DMS114 treated with DMSO at 0.1 percent for 48 hours (cell line): Measurements from ENCODE around the gene IL5RA.

Experiments
- DNase-seq: peaks from one replicate; lab custom pipeline; 2025; ENCODE audit not compliant: unreplicated experiment; lab: John Stamatoyannopoulos, UW

Gene IL5RA

GRCh38 chr3:3107858-3108257, 2.3 kb downstream of the IL5RA start:
- DNase-seq: no peak

- no peak for DNase-seq
Observed at GRCh38 chr3:3107181-3107580, 3.0 kb downstream of the IL5RA start.

GRCh38 chr3:3105815-3106214, 4.4 kb downstream of the IL5RA start:
- DNase-seq: no peak

- no peak for DNase-seq
Observed at GRCh38 chr3:3105246-3105645, 4.9 kb downstream of the IL5RA start.

GRCh38 chr3:3102751-3103150, 7.4 kb downstream of the IL5RA start:
- no peak for DNase-seq

GRCh38 chr3:3101660-3102458, 8.3 kb downstream of the IL5RA start:
- DNase-seq: no peak

GRCh38 chr3:3097958-3098357, 12.2 kb downstream of the IL5RA start:
- no peak for DNase-seq

- no peak for DNase-seq
Observed at GRCh38 chr3:3089017-3089416, 21.2 kb downstream of the IL5RA start.

GRCh38 chr3:3087716-3088465, 22.3 kb downstream of the IL5RA start:
- no peak for DNase-seq

- no peak for DNase-seq
Observed at GRCh38 chr3:3087279-3087678, 22.9 kb downstream of the IL5RA start.

- DNase-seq: no peak
Observed at GRCh38 chr3:3086239-3086638, 23.9 kb downstream of the IL5RA start.

GRCh38 chr3:3085782-3086181, 24.4 kb downstream of the IL5RA start:
- DNase-seq: no peak

GRCh38 chr3:3084890-3085289, 25.3 kb downstream of the IL5RA start:
- no peak for DNase-seq

- DNase-seq: no peak
Observed at GRCh38 chr3:3082234-3082924, 27.8 kb downstream of the IL5RA start.

- no peak for DNase-seq
Observed at GRCh38 chr3:3081381-3082233, 28.6 kb downstream of the IL5RA start.

- no peak for DNase-seq
Observed at GRCh38 chr3:3080309-3080708, 29.9 kb downstream of the IL5RA start.

- DNase-seq: no peak
Observed at GRCh38 chr3:3074551-3075257, 35.5 kb downstream of the IL5RA start.

- DNase-seq: no peak
Observed at GRCh38 chr3:3071136-3071535, 39.0 kb downstream of the IL5RA start.

GRCh38 chr3:3069723-3070122, 40.5 kb downstream of the IL5RA start:
- DNase-seq: no peak

GRCh38 chr3:3068358-3068881, 41.8 kb downstream of the IL5RA start:
- DNase-seq: no peak
